Stomach (tissue), 4 donors: ENCODE measurements around the gene ZFP36L2.

Source experiments
- CTCF ChIP-seq, 7 experiments: fragments of 450-650 bp in 4 of 7; fragments of 200-600 bp in 3 of 7; sonication (generic) in 3 of 7; IDR thresholded peaks; one replicate each; pipeline ENCODE4 v1.5.1; 2016 to 2019; ENCODE audit warnings: antibody characterized with exemption in 7 of 7, control low read depth in 2 of 7, mild to moderate bottlenecking in 1 of 7
- EP300 ChIP-seq: sonication (generic); formaldehyde crosslinking; IDR thresholded peaks from one replicate; pipeline ENCODE4 v1.6.1; 2017; ENCODE audit warnings: antibody characterized with exemption
- POLR2AphosphoS5 ChIP-seq, 3 donors: sonication (generic); formaldehyde crosslinking; IDR thresholded peaks; one replicate each; pipeline ENCODE4 v1.6.1; 2016; ENCODE audit warnings: antibody characterized with exemption in 3 of 3

- TF ChIP-seq EP300 = no peak
- no peak for TF ChIP-seq POLR2AphosphoS5 (IDR thresholded peaks at IDR 0.05)
- no peak for TF ChIP-seq CTCF (IDR thresholded peaks at IDR 0.05)
These were observed 9.8 kb downstream of the ZFP36L2 start for GRCh38 chr2:43216629-43217028.
